ENCODE measurements around the gene OTX1. TPM values are rescaled to one million over a fixed set of nuclear protein-coding genes. Genes with fewer than 3 reads are reported as not detected.

The OTX1 gene
- total RNA-seq, 2 experiments from 2014 or later: 1.0 to 2.9 TPM

- TF ChIP-seq EZH2phosphoT487 (IDR thresholded peaks at IDR 0.05; ENCODE audit: borderline replicate concordance, low read depth, low read length) (no peak), CTCF (conservative IDR thresholded peaks at IDR 0.05; ENCODE audit: low read length) (no peak)
- CTCF ChIA-PET (ENCODE audit: unreplicated experiment): no interaction called here
- no TSS peak for BruUV-seq (replicated peaks)
- Histone ChIP-seq H3K4me3 (ENCODE audit: low read depth, low read length, poor library complexity, severe bottlenecking) (no peak overlapping the region), H4K20me1 (ENCODE audit: insufficient read depth, low read length) (no peaks in the 10 kb centered on the region), H2AFZ (ENCODE audit: low read length) (no peak overlapping the region), H3K79me2 (ENCODE audit: insufficient read depth, low read depth, low read length) (no peaks in the 10 kb centered on the region), H3K4me1 (ENCODE audit: insufficient read depth, low read length, poor library complexity, severe bottlenecking) (no peaks in the 10 kb centered on the region), H3K4me2 (ENCODE audit: low read length) (no peak overlapping the region), H3K27ac (ENCODE audit: low read depth, low read length, poor library complexity, severe bottlenecking) (no peak overlapping the region), H3K36me3 (ENCODE audit: insufficient read depth, low read length) (no peaks in the 10 kb centered on the region), H3K9me3 (ENCODE audit: low read length) (no peaks in the 10 kb centered on the region), H3K9me2 (ENCODE audit: insufficient read depth, low read length) (no peaks in the 10 kb centered on the region)
- DNase-seq (ENCODE audit: low spot score): no peak
- POLR2A ChIA-PET: no interaction called here
- intact Hi-C loops (cut with micrococcal nuclease; ENCODE audit: unreplicated experiment): no loop called here
These were observed 45.9 kb downstream of the OTX1 start for GRCh38 chr2:63096491-63096890.

- CTCF ChIA-PET (ENCODE audit: unreplicated experiment): no interaction called here
- POLR2A ChIA-PET: no interaction called here
- no peak overlapping the region for H3K4me3 ChIP-seq (ENCODE audit: low read depth, low read length, poor library complexity, severe bottlenecking)
- H3K4me1 ChIP-seq (ENCODE audit: insufficient read depth, low read length, poor library complexity, severe bottlenecking): no peaks in the 10 kb centered on the region
- no peaks in the 10 kb centered on the region for H4K20me1 ChIP-seq (ENCODE audit: insufficient read depth, low read length)
- no peak overlapping the region for H3K4me2 ChIP-seq (ENCODE audit: low read length)
- no peak for DNase-seq (ENCODE audit: low spot score)
- intact Hi-C loops (cut with micrococcal nuclease; ENCODE audit: unreplicated experiment): no loop called here
- no peak overlapping the region for H2AFZ ChIP-seq (ENCODE audit: low read length)
- no peak for TF ChIP-seq EZH2phosphoT487 (IDR thresholded peaks at IDR 0.05; ENCODE audit: borderline replicate concordance, low read depth, low read length)
- TF ChIP-seq CTCF (conservative IDR thresholded peaks at IDR 0.05; ENCODE audit: low read length): no peak
- no peaks in the 10 kb centered on the region for H3K36me3 ChIP-seq (ENCODE audit: insufficient read depth, low read length)
- no TSS peak for BruUV-seq (replicated peaks)
- H3K27ac ChIP-seq (ENCODE audit: low read depth, low read length, poor library complexity, severe bottlenecking): no peak overlapping the region
- no peaks in the 10 kb centered on the region for H3K79me2 ChIP-seq (ENCODE audit: insufficient read depth, low read depth, low read length)
- no peaks in the 10 kb centered on the region for H3K9me2 ChIP-seq (ENCODE audit: insufficient read depth, low read length)
- no peaks in the 10 kb centered on the region for H3K9me3 ChIP-seq (ENCODE audit: low read length)
These were observed 48.4 kb downstream of the OTX1 start for GRCh38 chr2:63099032-63099431.

GRCh38 chr2:63101954-63102353 is 51.3 kb downstream of the OTX1 start:
- H2AFZ ChIP-seq (ENCODE audit: low read length): no peak overlapping the region
- no peaks in the 10 kb centered on the region for H3K9me3 ChIP-seq (ENCODE audit: low read length)
- H4K20me1 ChIP-seq (ENCODE audit: insufficient read depth, low read length): no peaks in the 10 kb centered on the region
- no peaks in the 10 kb centered on the region for H3K36me3 ChIP-seq (ENCODE audit: insufficient read depth, low read length)
- no peak overlapping the region for H3K4me3 ChIP-seq (ENCODE audit: low read depth, low read length, poor library complexity, severe bottlenecking)
- intact Hi-C loops (cut with micrococcal nuclease; ENCODE audit: unreplicated experiment): no loop called here
- H3K9me2 ChIP-seq (ENCODE audit: insufficient read depth, low read length): no peaks in the 10 kb centered on the region
- TF ChIP-seq EZH2phosphoT487 (IDR thresholded peaks at IDR 0.05; ENCODE audit: borderline replicate concordance, low read depth, low read length) (no peak), CTCF (conservative IDR thresholded peaks at IDR 0.05; ENCODE audit: low read length) (no peak)
- CTCF ChIA-PET (ENCODE audit: unreplicated experiment): no interaction called here
- H3K79me2 ChIP-seq (ENCODE audit: insufficient read depth, low read depth, low read length): no peaks in the 10 kb centered on the region
- POLR2A ChIA-PET: no interaction called here
- no peak overlapping the region for H3K27ac ChIP-seq (ENCODE audit: low read depth, low read length, poor library complexity, severe bottlenecking)
- DNase-seq (ENCODE audit: low spot score): no peak
- no TSS peak for BruUV-seq (replicated peaks)
- no peak overlapping the region for H3K4me2 ChIP-seq (ENCODE audit: low read length)
- no peaks in the 10 kb centered on the region for H3K4me1 ChIP-seq (ENCODE audit: insufficient read depth, low read length, poor library complexity, severe bottlenecking)
